ENCODE results near the gene STARD3.

Gene STARD3

GRCh38 chr17:39660397-39661385 lies 23.7 kb downstream of the STARD3 start:
- DNase-seq (ENCODE audit: low read depth in 2 of 2): no peak

- DNase-seq (ENCODE audit: low read depth in 2 of 2): no peak
These were observed 25.0 kb downstream of the STARD3 start for GRCh38 chr17:39661744-39662541.

GRCh38 chr17:39662551-39663339 lies 25.8 kb downstream of the STARD3 start:
- no peak for DNase-seq (ENCODE audit: low read depth in 2 of 2)

- DNase-seq (ENCODE audit: low read depth in 2 of 2): no peak
These were observed 26.4 kb downstream of the STARD3 start for GRCh38 chr17:39663340-39663687.

GRCh38 chr17:39663688-39664580 lies 27.0 kb downstream of the STARD3 start:
- DNase-seq (ENCODE audit: low read depth in 2 of 2): no peak

GRCh38 chr17:39664581-39665561 lies 27.9 kb downstream of the STARD3 start, which contains the start of gene TCAP:
Gene TCAP (plus strand): TSS chr17:39665349. CDS start chr17:39665360, 11 bp downstream.
- no peak for DNase-seq (ENCODE audit: low read depth in 2 of 2)

GRCh38 chr17:39665642-39666224 lies 28.8 kb downstream of the STARD3 start:
- DNase-seq (ENCODE audit: low read depth in 2 of 2): no peak

GRCh38 chr17:39666231-39666600 lies 29.3 kb downstream of the STARD3 start:
- no peak for DNase-seq (ENCODE audit: low read depth in 2 of 2)

- DNase-seq (ENCODE audit: low read depth in 2 of 2): no peak
These were observed 29.8 kb downstream of the STARD3 start for GRCh38 chr17:39666601-39667261.

- no peak for DNase-seq (ENCODE audit: low read depth in 2 of 2)
These were observed 30.5 kb downstream of the STARD3 start for GRCh38 chr17:39667262-39667944.

- DNase-seq (ENCODE audit: low read depth in 2 of 2): peak; percentile 49
These were observed 31.3 kb downstream of the STARD3 start, which contains the start of gene PNMT for GRCh38 chr17:39667945-39668924. Gene PNMT (plus strand): TSS chr17:39668453. CDS start chr17:39668476, 23 bp downstream.

GRCh38 chr17:39669897-39670735 lies 33.2 kb downstream of the STARD3 start:
- no peak for DNase-seq (ENCODE audit: low read depth in 2 of 2)

- no peak for DNase-seq (ENCODE audit: low read depth in 2 of 2)
These were observed 33.8 kb downstream of the STARD3 start for GRCh38 chr17:39670746-39671145.

- DNase-seq (ENCODE audit: low read depth in 2 of 2): no peak
These were observed 34.9 kb downstream of the STARD3 start for GRCh38 chr17:39671651-39672521.
